Nephron progenitor cell (in vitro differentiated cells): ENCODE measurements around the gene KMT5B.

Experiments used
- DNase-seq: peaks from one replicate; pipeline ENCODE4 v3.0.0; 2021
- H3K27ac Mint-ChIP-seq: 2 replicates; pipeline ENCODE4 v1.8.0; 2021; ENCODE audit warnings: mild to moderate bottlenecking, moderate library complexity, mixed read lengths
- H3K27me3 Mint-ChIP-seq: 2 replicates; pipeline ENCODE4 v1.8.0; 2021; ENCODE audit warnings: mild to moderate bottlenecking, low read depth, mixed read lengths; ENCODE audit not compliant: poor library complexity
- H3K36me3 Mint-ChIP-seq: 2 replicates; pipeline ENCODE4 v1.8.0; 2021; ENCODE audit warnings: low read depth, mixed read lengths
- H3K4me1 Mint-ChIP-seq: 2 replicates; pipeline ENCODE4 v1.8.0; 2021; ENCODE audit warnings: mixed read lengths
- H3K4me3 Mint-ChIP-seq: 2 replicates; pipeline ENCODE4 v1.8.0; 2021; ENCODE audit warnings: mild to moderate bottlenecking, moderate library complexity, mixed read lengths
- H3K9me3 Mint-ChIP-seq: 2 replicates; pipeline ENCODE4 v1.8.0; 2021; ENCODE audit warnings: mild to moderate bottlenecking, moderate library complexity, mixed read lengths
- CTCF ChIP-seq: fragments of 200-600 bp; sonication (generic); IDR thresholded peaks from 2 replicates; pipeline ENCODE4 v1.5.0; 2021; ENCODE audit warnings: antibody characterized with exemption

The KMT5B gene

GRCh38 chr11:68189888-68190287, 23.2 kb downstream of the KMT5B start:
- Mint-ChIP-seq H3K4me3 (no peak overlapping the region), H3K27me3 (no peaks in the 10 kb centered on the region), H3K27ac (no peak overlapping the region), H3K36me3 (peaks cover 45% of the 10 kb centered on the region), H3K4me1 (no peaks in the 10 kb centered on the region), H3K9me3 (no peaks in the 10 kb centered on the region)
- DNase-seq: no peak
- no peak for TF ChIP-seq CTCF

DNA sequence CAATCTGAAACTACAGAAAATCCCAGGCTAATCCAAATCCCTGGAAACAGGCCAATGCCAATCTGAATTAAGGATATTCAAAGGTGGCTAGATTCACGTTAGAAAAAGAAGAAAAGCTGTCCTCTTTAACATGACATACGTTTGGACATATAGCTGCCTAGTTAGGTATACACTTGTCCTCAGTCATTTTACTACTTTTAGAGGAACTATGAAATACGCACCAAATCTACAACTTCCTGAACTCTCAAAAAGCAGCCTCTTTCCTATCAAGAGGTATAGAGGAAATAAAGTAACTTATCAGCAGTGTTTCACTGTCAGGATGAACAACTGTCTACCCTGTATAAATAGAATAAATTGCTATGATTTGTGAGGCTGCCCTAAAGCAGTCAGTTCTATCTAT, 24.0 kb downstream of the KMT5B start:
- Mint-ChIP-seq H3K9me3 (no peaks in the 10 kb centered on the region), H3K36me3 (peaks cover 52% of the 10 kb centered on the region), H3K4me3 (no peak overlapping the region), H3K27me3 (no peaks in the 10 kb centered on the region), H3K4me1 (no peaks in the 10 kb centered on the region), H3K27ac (no peak overlapping the region)
- DNase-seq: no peak
- TF ChIP-seq CTCF: no peak

GRCh38 chr11:68186061-68186460, 27.0 kb downstream of the KMT5B start:
- Mint-ChIP-seq H3K27me3 (no peaks in the 10 kb centered on the region), H3K27ac (no peak overlapping the region), H3K36me3 (peaks cover 68% of the 10 kb centered on the region), H3K9me3 (no peaks in the 10 kb centered on the region), H3K4me1 (no peaks in the 10 kb centered on the region), H3K4me3 (no peak overlapping the region)
- DNase-seq: no peak
- TF ChIP-seq CTCF: no peak

DNA sequence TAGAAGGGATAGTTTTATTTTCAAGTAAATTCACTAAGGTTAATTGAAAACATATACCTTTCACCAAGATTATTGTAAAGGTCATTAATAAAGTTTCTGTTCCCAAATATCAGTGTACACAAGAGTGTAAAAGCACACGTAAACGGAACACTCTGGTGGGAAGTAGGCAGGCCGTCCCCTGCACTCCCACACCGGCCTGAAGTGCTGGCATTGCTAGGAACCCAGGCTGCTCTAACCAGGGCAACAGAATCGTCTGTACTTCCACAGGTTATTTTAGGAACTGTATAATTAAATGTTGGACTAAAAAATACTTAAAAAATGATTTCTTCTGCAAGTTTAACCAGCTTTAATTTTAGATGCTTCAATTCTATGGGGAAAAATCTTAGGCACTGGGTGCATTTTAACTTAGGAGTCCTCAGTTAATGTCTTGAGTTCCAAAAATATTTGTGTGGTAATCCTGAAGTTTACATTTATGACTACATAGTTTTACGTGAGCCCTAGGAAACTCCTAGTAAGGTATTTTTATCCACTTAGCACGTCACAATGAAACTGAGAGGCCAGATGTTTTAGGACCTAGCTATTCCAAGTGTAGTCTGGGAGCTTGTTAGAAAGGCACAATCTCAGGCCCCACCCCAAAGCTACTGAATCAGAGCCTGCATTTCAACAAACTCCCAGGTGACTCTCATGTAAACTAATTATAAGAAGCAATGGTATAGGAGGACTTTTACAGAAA, 31.2 kb downstream of the KMT5B start:
- peak overlapping the region; percentile 32 for H3K27ac Mint-ChIP-seq
- DNase-seq: no peak
- H3K36me3 Mint-ChIP-seq: peaks cover 57% of the 10 kb centered on the region
- no peak for TF ChIP-seq CTCF
- no peak overlapping the region for H3K4me3 Mint-ChIP-seq
- no peaks in the 10 kb centered on the region for H3K9me3 Mint-ChIP-seq
- H3K27me3 Mint-ChIP-seq: no peaks in the 10 kb centered on the region
- H3K4me1 Mint-ChIP-seq: peaks cover 4% of the 10 kb centered on the region

DNA sequence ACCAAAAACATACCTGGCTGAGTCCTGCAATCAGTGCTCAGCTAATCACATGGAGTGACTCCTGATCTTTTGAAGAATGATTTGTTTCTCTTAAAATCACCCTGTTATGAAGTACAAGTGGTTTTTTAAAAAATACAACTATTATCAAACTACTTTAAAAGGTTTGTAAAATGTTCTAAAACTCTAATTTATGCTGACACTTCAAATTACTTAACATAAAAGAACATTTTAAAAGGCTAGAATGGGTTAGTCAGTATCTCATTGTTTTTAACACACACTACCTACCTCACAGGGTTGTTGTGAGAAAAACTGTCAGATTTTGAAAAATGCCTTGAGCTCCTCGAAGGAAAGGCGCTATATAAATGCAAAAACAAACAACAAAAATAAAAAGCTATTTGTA, 33.2 kb downstream of the KMT5B start:
- no peak overlapping the region for H3K4me3 Mint-ChIP-seq
- peaks cover 4% of the 10 kb centered on the region for H3K4me1 Mint-ChIP-seq
- no peak for DNase-seq
- no peak for TF ChIP-seq CTCF
- no peaks in the 10 kb centered on the region for H3K27me3 Mint-ChIP-seq
- peaks cover 56% of the 10 kb centered on the region for H3K36me3 Mint-ChIP-seq
- H3K9me3 Mint-ChIP-seq: no peaks in the 10 kb centered on the region
- H3K27ac Mint-ChIP-seq: no peak overlapping the region

DNA sequence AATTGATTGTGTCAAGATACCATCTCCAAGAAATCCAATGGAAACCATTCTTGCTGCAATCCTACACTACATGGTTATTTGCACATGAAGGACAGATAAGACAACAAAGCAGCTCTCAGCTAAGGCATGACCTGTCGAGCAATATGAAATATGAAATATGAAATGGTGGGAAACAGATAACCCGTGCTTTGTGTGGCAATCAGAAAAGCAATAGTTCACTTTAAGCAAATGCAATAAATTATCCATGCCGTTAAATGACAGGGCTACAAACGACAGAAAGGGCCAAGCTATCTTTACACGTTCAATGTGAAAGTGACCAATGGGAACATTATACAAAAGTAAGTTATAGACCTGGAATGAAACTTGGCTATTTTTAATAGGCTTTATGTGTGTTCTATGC, 35.2 kb downstream of the KMT5B start:
- Mint-ChIP-seq H3K27ac (no peak overlapping the region), H3K9me3 (no peaks in the 10 kb centered on the region), H3K36me3 (peaks cover 52% of the 10 kb centered on the region), H3K4me1 (peaks cover 4% of the 10 kb centered on the region), H3K27me3 (no peaks in the 10 kb centered on the region), H3K4me3 (no peak overlapping the region)
- no peak for DNase-seq
- TF ChIP-seq CTCF: no peak
